22Rv1 (cell line): ENCODE results near the gene RNF44.

ENCODE experiments used
- CTCF ChIP-seq: fragments of 450-650 bp; IDR thresholded peaks from 2 replicates; pipeline ENCODE4 v1.5.1; 2017; ENCODE audit warnings: mild to moderate bottlenecking
- ZFX ChIP-seq: fragments of 450-650 bp; IDR thresholded peaks from 2 replicates; pipeline ENCODE4 v1.6.1; 2017; ENCODE audit warnings: antibody characterized with exemption, borderline replicate concordance

GRCh38 chr5:176507911-176508310 is 29.3 kb downstream of the RNF44 start:
- TF ChIP-seq CTCF (no peak), ZFX (no peak)
